Endothelial cell of umbilical vein (primary cell): ENCODE data around the gene DPH6. TPM values are rescaled to one million over a fixed set of nuclear protein-coding genes. Genes with fewer than 3 reads are reported as not detected.

ENCODE experiments used
- BruUV-seq: library from RNA; stranded (reverse); fragments of 400-500 nt; replicated peaks from 2 replicates; lab custom pipeline; 2021; lab: Mats Ljungman, UMichigan
- CTCF ChIA-PET: fragments of 300-600, 350-600 bp; sonication (Branson Sonifier 250); formaldehyde crosslinking; loops from one replicate; lab custom pipeline; 2021; ENCODE audit warnings: antibody characterized with exemption, inconsistent platforms; lab: Charles Lee
- POLR2A ChIA-PET: fragments of 300-600, 350-600 bp; sonication (Branson Sonifier 250); formaldehyde crosslinking; loops from one replicate; lab custom pipeline; 2021; ENCODE audit warnings: antibody characterized with exemption, inconsistent platforms; lab: Charles Lee
- DNase-seq: peaks from one replicate; pipeline ENCODE4 v3.0.0-alpha.2; 2011; ENCODE audit warnings: low read depth, low spot score
- FAIRE-seq: peaks from 2 replicates; lab custom pipeline; 2011; peaks lifted over from hg19 to GRCh38; lab: Jason Lieb, UNC
- H2AFZ ChIP-seq: 2 replicates; pipeline ENCODE4 v1.6.0; 2012; ENCODE audit warnings: low read depth, low read length, control low read depth, inconsistent platforms
- H3K27ac ChIP-seq: 2 replicates; pipeline ENCODE4 v1.5.1; 2011; ENCODE audit warnings: low read depth, mild to moderate bottlenecking, control low read depth, low read length, moderate library complexity; ENCODE audit not compliant: insufficient read depth
- H3K27me3 ChIP-seq, 2 experiments: 2 replicates each; pipeline versions ENCODE4 v1.6.0 to v1.6.1; 2011; ENCODE audit warnings: low read length in 2 of 2, mixed read lengths in 1 of 2; ENCODE audit not compliant: control insufficient read depth in 2 of 2, insufficient read depth in 2 of 2
- H3K36me3 ChIP-seq, 2 experiments: 2 replicates in 1 of 2; 3 replicates in 1 of 2; pipeline ENCODE4 v1.5.1; 2011; ENCODE audit warnings: low read length in 2 of 2, mild to moderate bottlenecking in 1 of 2, moderate library complexity in 1 of 2; ENCODE audit not compliant: control insufficient read depth in 2 of 2, insufficient read depth in 2 of 2; ENCODE audit errors: extremely low read depth in 1 of 2
- H3K4me1 ChIP-seq: 3 replicates; pipeline ENCODE4 v1.5.1; 2011; ENCODE audit warnings: mild to moderate bottlenecking, low read length; ENCODE audit not compliant: control insufficient read depth, insufficient read depth; ENCODE audit errors: extremely low read depth
- H3K4me2 ChIP-seq: 2 replicates; pipeline ENCODE4 v1.6.1; 2011; ENCODE audit warnings: low read length, control low read depth, mixed read lengths; ENCODE audit not compliant: insufficient read depth
- H3K4me3 ChIP-seq, 3 experiments: fragments of 200-600 bp in 1 of 3; sonication (generic), shearing (Covaris generic) in 1 of 3; replicated peaks in 1 of 3; 2 replicates each; pipeline ENCODE4 v1.5.1; 2011 to 2016; ENCODE audit warnings: control low read depth in 3 of 3, low read length in 3 of 3, mild to moderate bottlenecking in 2 of 3, inconsistent platforms in 1 of 3, low read depth in 1 of 3, moderate library complexity in 1 of 3; ENCODE audit not compliant: insufficient read depth in 1 of 3
- H3K79me2 ChIP-seq: 2 replicates; pipeline ENCODE4 v1.6.0; 2012; ENCODE audit warnings: low read length, inconsistent platforms; ENCODE audit not compliant: control insufficient read depth, insufficient read depth
- H3K9ac ChIP-seq: replicated peaks from 2 replicates; pipeline ENCODE3; 2011; ENCODE audit warnings: low read length, control low read depth; ENCODE audit not compliant: insufficient read depth; ENCODE audit errors: extremely low read depth
- H3K9me1 ChIP-seq: replicated peaks from 3 replicates; pipeline ENCODE4 v1.6.0; 2011; ENCODE audit warnings: mild to moderate bottlenecking, low read length; ENCODE audit not compliant: control insufficient read depth, insufficient read depth; ENCODE audit errors: extremely low read depth
- H3K9me3 ChIP-seq: replicated peaks from 2 replicates; pipeline ENCODE4 v1.5.1; 2012; ENCODE audit warnings: low read length, inconsistent platforms; ENCODE audit not compliant: control insufficient read depth, insufficient read depth
- H4K20me1 ChIP-seq: replicated peaks from 2 replicates; pipeline ENCODE3; 2011; ENCODE audit warnings: mild to moderate bottlenecking, low read length; ENCODE audit not compliant: control insufficient read depth, insufficient read depth; ENCODE audit errors: extremely low read depth
- CTCF ChIP-seq, 2 donors: IDR thresholded peaks; 1 replicate in 1 of 2; 2 replicates in 1 of 2; pipeline ENCODE4 v1.5.1; 2011; ENCODE audit warnings: low read length in 2 of 2, mild to moderate bottlenecking in 2 of 2, moderate library complexity in 2 of 2, control low read depth in 1 of 2, inconsistent platforms in 1 of 2, low read depth in 1 of 2; ENCODE audit not compliant: insufficient read depth in 1 of 2; ENCODE audit errors: extremely low read depth in 1 of 2
- EZH2 ChIP-seq: IDR thresholded peaks from 2 replicates; pipeline ENCODE4 v1.6.1; 2012; ENCODE audit warnings: borderline replicate concordance, low read depth, mild to moderate bottlenecking, moderate library complexity, low read length, inconsistent platforms; ENCODE audit not compliant: severe bottlenecking
- FOS ChIP-seq: IDR thresholded peaks from 2 replicates; pipeline ENCODE4 v1.6.1; 2011; ENCODE audit warnings: mild to moderate bottlenecking, low read length, moderate library complexity, borderline replicate concordance; ENCODE audit not compliant: insufficient read depth
- GATA2 ChIP-seq: IDR thresholded peaks from 2 replicates; pipeline ENCODE4 v1.7.0; 2011; ENCODE audit warnings: low read depth, mild to moderate bottlenecking, moderate library complexity, mixed read lengths, low read length; ENCODE audit not compliant: insufficient read length, insufficient read depth
- JUN ChIP-seq: IDR thresholded peaks from 2 replicates; pipeline ENCODE4 v1.6.1; 2011; ENCODE audit warnings: borderline replicate concordance, low read depth; ENCODE audit not compliant: insufficient read length, insufficient read depth
- MYC ChIP-seq: IDR thresholded peaks from one replicate; pipeline ENCODE4 v1.6.1; 2011; ENCODE audit warnings: mild to moderate bottlenecking, low read depth, low read length
- POLR2A ChIP-seq: IDR thresholded peaks from 2 replicates; pipeline ENCODE4 v1.6.1; 2012; ENCODE audit warnings: low read depth, mild to moderate bottlenecking, control low read depth, low read length
- POLR2AphosphoS5 ChIP-seq: IDR thresholded peaks from 2 replicates; pipeline ENCODE4 v1.6.1; 2012; ENCODE audit warnings: low read depth, mild to moderate bottlenecking, control low read depth, low read length, moderate library complexity; ENCODE audit not compliant: insufficient read depth
- dilution Hi-C: fragments of 300-500 bp; cut with MboI; formaldehyde crosslinking; loops from one replicate; pipeline ENCODE4 v1.15.0; 2019; ENCODE audit warnings: low sequenced_read_pairs; ENCODE audit not compliant: extremely low pct_ligation_motif_present
- intact Hi-C: fragments of 100-400 bp; cut with micrococcal nuclease; formaldehyde crosslinking; loops from one replicate; pipeline ENCODE4 v1.10.0; 2022
- polyA plus RNA-seq, 4 experiments: library from polyadenylated mRNA; depleted of rRNA in 3 of 4; stranded (reverse) in 3 of 4; unstranded in 1 of 4; fragments of >200 nt; gene quantifications; 2 replicates each; pipeline versions ENCODE4 v1.2.1 to v1.2.3, GENCODE V29; 2011 to 2012; ENCODE audit warnings: missing spikeins in 1 of 4
- total RNA-seq: library from RNA; stranded (reverse); gene quantifications from 2 replicates; pipeline ENCODE4 v1.2.3, GENCODE V29; 2021
- TF ChIP-seq, protein P1 (sequence below): IDR thresholded peaks from 2 replicates; pipeline ENCODE4 v1.6.1; 2011; ENCODE audit not compliant: insufficient read depth, insufficient read length

Gene DPH6
- total and polyA plus RNA-seq, 2 donors (not counting 3 experiments of a cell fraction or from before 2014, with no cell fraction given), result 4.6 to 10.1 TPM

- TF ChIP-seq MYC, result no peak
- TF ChIP-seq CTCF (IDR thresholded peaks at IDR 0.05; ENCODE audit: extremely low read depth in 1 of 2, insufficient read depth in 1 of 2, low read depth in 1 of 2, low read length in 2 of 2), result no peak
- no peak for TF ChIP-seq POLR2AphosphoS5
- TF ChIP-seq EZH2, result no peak
- TF ChIP-seq, protein P1, sequence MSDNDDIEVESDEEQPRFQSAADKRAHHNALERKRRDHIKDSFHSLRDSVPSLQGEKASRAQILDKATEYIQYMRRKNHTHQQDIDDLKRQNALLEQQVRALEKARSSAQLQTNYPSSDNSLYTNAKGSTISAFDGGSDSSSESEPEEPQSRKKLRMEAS, result no peak
- TF ChIP-seq FOS, result no peak
- no peak for TF ChIP-seq POLR2A
- no peak for TF ChIP-seq GATA2
- no peak for TF ChIP-seq JUN
- ChIA-PET CTCF (no interaction called here), POLR2A (interaction anchor here (1.2 kb wide), 1 partner anchor 149 kb away, joined by 3 read pairs; no protein-coding TSS in a partner anchor)
- intact Hi-C loops (no loop called here), dilution Hi-C loops (no loop called here)
- peaks cover 10% of the 10 kb centered on the region for H3K4me1 ChIP-seq
- H3K27me3 ChIP-seq, result no peaks in the 10 kb centered on the region
- no TSS peak for BruUV-seq
- peaks cover 0 to 2% of the 10 kb centered on the region in 2 experiments for H3K36me3 ChIP-seq
- no peaks in the 10 kb centered on the region for H3K9me3 ChIP-seq
- no peak overlapping the region for H3K4me2 ChIP-seq
- H3K27ac ChIP-seq, result no peak overlapping the region
- no peak overlapping the region for H3K9ac ChIP-seq
- H3K4me3 ChIP-seq, result no peak overlapping the region
- H2AFZ ChIP-seq, result no peak overlapping the region
- H3K79me2 ChIP-seq, result no peaks in the 10 kb centered on the region
- H4K20me1 ChIP-seq, result no peaks in the 10 kb centered on the region
- DNase-seq (no peak), FAIRE-seq (no peak)
- no peaks in the 10 kb centered on the region for H3K9me1 ChIP-seq
Measured at GRCh38 chr15:35547775-35548364, 1.9 kb upstream of the DPH6 start.
